ENCODE measurements around the gene PPFIA4.

DNA sequence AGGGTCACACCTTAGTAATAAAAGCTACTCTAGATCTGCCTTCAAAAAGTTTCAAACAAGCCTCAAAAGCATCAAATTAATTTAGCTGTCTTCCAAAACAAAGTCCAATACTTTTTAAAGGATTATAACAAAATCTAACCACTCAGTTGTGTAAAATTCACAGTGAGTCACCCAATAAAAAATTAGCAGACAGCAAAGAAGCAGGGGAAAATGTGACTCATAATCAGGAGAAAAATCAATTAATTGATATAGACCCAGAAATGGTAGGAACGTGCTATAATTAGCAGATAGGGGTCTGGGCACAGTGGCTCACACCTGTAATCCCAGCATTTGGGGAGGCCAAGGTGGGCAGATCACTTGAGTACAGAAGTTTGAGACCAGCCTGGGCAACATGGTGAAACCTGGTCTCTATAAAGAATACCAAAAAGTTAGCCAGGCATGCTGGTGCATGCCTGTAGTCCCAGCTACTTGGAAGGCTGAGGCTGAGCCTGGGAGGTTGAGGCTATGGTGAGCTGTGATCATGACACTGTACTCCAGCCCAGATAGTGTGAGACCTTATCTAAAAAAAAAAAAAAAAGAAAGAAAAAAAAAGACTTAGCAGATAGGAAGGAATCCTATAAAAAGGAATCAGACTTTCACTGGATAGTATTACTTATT lies 67.6 kb downstream of the PPFIA4 start:
- TF ChIP-seq, protein P1, sequence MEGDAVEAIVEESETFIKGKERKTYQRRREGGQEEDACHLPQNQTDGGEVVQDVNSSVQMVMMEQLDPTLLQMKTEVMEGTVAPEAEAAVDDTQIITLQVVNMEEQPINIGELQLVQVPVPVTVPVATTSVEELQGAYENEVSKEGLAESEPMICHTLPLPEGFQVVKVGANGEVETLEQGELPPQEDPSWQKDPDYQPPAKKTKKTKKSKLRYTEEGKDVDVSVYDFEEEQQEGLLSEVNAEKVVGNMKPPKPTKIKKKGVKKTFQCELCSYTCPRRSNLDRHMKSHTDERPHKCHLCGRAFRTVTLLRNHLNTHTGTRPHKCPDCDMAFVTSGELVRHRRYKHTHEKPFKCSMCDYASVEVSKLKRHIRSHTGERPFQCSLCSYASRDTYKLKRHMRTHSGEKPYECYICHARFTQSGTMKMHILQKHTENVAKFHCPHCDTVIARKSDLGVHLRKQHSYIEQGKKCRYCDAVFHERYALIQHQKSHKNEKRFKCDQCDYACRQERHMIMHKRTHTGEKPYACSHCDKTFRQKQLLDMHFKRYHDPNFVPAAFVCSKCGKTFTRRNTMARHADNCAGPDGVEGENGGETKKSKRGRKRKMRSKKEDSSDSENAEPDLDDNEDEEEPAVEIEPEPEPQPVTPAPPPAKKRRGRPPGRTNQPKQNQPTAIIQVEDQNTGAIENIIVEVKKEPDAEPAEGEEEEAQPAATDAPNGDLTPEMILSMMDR (conservative IDR thresholded peaks at IDR 0.05 in 1 of 2, IDR thresholded peaks at IDR 0.05 in 1 of 2; ENCODE audit: extremely low read depth in 1 of 2, insufficient read depth in 1 of 2, low read depth in 1 of 2, low read length in 2 of 2) = no peak
- TF ChIP-seq EZH2 (IDR thresholded peaks at IDR 0.05; ENCODE audit: borderline replicate concordance, low read length) = no peak

Measured in mammary epithelial cell (primary cell).